H1 (cell line): Measurements from ENCODE around the gene RRAD. TPM values are rescaled to one million over a fixed set of nuclear protein-coding genes. Genes with fewer than 3 reads are reported as not detected.

Experiments used
- POLR2AphosphoS5 ChIP-seq: IDR thresholded peaks from 2 replicates; pipeline ENCODE4 v1.6.1; 2011; ENCODE audit warnings: low read depth, low read length
- SIN3A ChIP-seq, 2 experiments: IDR thresholded peaks in 1 of 2; conservative IDR thresholded peaks in 1 of 2; 2 replicates each; pipeline ENCODE4 v1.6.1; 2011 to 2012; ENCODE audit warnings: low read length in 2 of 2, improper control_type of control experiment in 1 of 2, low read depth in 1 of 2, mild to moderate bottlenecking in 1 of 2
- SIX5 ChIP-seq: IDR thresholded peaks from 2 replicates; pipeline ENCODE4 v1.6.1; 2011; ENCODE audit warnings: mild to moderate bottlenecking, low read depth, low read length
- polyA plus RNA-seq, 7 experiments: library from polyadenylated mRNA; depleted of rRNA in 3 of 7; stranded (reverse) in 5 of 7; unstranded in 2 of 7; fragments of >200 nt in 5 of 7; fragments of 200-250 nt in 2 of 7; gene quantifications; 1 replicate in 5 of 7; 2 replicates in 1 of 7; 4 replicates in 1 of 7; pipeline versions ENCODE4 v1.2.1 to v1.2.3, GENCODE V29; 2011 to 2013; ENCODE audit warnings: missing spikeins in 2 of 7, mixed read lengths in 2 of 7
- total RNA-seq: library from RNA; stranded (reverse); fragmentation: NEBNext Ultra II Directional; extraction: Animal tissue kit (Norgen Biotek cat#: 25700); gene quantifications from 2 replicates; pipeline ENCODE4 v1.2.1, GENCODE V29; 2021
- TF ChIP-seq, protein P1 (sequence below): IDR thresholded peaks from 2 replicates; pipeline ENCODE4 v1.6.1; 2011; ENCODE audit warnings: low read length, improper control_type of control experiment
- TF ChIP-seq, protein P2 (sequence below): IDR thresholded peaks from 2 replicates; pipeline ENCODE4 v1.6.1; 2011; ENCODE audit warnings: low read depth, mild to moderate bottlenecking, low read length; ENCODE audit not compliant: insufficient read depth

The RRAD gene
- total and polyA plus RNA-seq, 2 of the 8 experiments (the other 6 are each of a cell fraction or from before 2014, with no cell fraction given) = 0.17 TPM; not detected in 1

DNA sequence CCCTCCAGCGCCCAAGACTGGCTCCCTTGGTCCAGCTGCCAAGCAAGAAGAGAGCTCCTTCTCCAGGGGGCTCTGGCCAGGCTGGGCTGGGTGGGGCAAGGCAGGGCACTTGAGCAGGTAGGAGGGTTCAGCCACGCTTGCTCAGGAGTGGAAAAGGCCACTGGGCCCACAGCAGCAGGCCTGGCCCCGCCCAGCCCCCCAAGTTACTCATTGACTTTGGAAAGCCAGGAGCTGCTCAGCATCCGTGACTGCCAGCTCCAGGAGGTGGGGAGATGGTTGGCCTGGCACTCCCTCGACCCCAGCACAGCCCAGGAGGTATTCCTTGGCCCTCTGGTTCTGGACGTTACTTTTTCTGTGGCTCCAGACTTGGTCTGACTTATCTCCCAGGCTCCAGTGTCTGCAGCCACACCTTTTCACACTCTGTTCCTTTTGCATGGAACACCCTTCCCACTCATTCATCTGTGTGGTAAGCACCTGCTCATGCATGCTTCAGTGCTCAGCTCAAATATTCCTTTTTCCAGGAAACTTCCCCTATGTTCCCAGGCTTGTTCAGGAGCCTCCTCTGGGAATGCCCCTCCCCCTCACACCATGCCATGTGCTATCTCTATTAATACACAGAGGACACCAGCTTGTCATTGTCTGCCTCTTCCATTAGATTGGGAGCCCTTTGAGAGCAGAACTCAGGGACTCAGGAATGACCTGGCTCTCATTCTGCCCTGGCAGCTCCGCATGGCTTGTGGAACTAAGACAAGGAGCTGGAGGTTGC is 6.3 kb downstream of the RRAD start, which contains the start of gene CDH16 (continued):
- TF ChIP-seq SIX5 (no peak), POLR2AphosphoS5 (no peak), SIN3A (conservative IDR thresholded peaks at IDR 0.05 in 1 of 2, IDR thresholded peaks at IDR 0.05 in 1 of 2; ENCODE audit: low read depth in 1 of 2, low read length in 2 of 2) (no peak)
- TF ChIP-seq, protein P1, sequence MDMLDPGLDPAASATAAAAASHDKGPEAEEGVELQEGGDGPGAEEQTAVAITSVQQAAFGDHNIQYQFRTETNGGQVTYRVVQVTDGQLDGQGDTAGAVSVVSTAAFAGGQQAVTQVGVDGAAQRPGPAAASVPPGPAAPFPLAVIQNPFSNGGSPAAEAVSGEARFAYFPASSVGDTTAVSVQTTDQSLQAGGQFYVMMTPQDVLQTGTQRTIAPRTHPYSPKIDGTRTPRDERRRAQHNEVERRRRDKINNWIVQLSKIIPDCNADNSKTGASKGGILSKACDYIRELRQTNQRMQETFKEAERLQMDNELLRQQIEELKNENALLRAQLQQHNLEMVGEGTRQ = no peak
- TF ChIP-seq, protein P2, sequence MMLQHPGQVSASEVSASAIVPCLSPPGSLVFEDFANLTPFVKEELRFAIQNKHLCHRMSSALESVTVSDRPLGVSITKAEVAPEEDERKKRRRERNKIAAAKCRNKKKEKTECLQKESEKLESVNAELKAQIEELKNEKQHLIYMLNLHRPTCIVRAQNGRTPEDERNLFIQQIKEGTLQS = no peak
- TF ChIP-seq, all 59 proteins: peak for 0
